ENCODE data around the gene PACSIN2. TPM values are rescaled to one million over a fixed set of nuclear protein-coding genes. Genes with fewer than 3 reads are reported as not detected.

PACSIN2 gene
- total RNA-seq, 1 donor from 2014 or later: 128 TPM

- H3K36me3 ChIP-seq: no peaks in the 10 kb centered on the region
These were observed 31.5 kb downstream of the PACSIN2 start for GRCh38 chr22:42983470-42983869.

GRCh38 chr22:42979606-42980005 lies 35.3 kb downstream of the PACSIN2 start:
- Histone ChIP-seq H3K4me3 (no peak overlapping the region), H3K9me3 (no peaks in the 10 kb centered on the region), H3K27ac (no peak overlapping the region), H3K27me3 (no peaks in the 10 kb centered on the region), H3K4me1 (peaks cover 27% of the 10 kb centered on the region), H3K36me3 (no peaks in the 10 kb centered on the region)
- TF ChIP-seq CTCF (IDR thresholded peaks at IDR 0.05): no peak
- intact Hi-C loops (cut with DNase I): loop anchor here (10.0 kb wide), 1 partner anchor 115 kb away; no protein-coding TSS in a partner anchor
- DNase-seq (no peak), ATAC-seq (no peak)

More at GRCh38 chr22:42983470-42983869, 31.5 kb downstream of the PACSIN2 start:
- no peak for TF ChIP-seq CTCF (IDR thresholded peaks at IDR 0.05)
- DNase-seq: no peak
- no peak overlapping the region for H3K4me3 ChIP-seq
- H3K4me1 ChIP-seq: peaks cover 7% of the 10 kb centered on the region
- intact Hi-C loops (cut with DNase I): loop anchor here (10.0 kb wide), 1 partner anchor 111 kb away; no protein-coding TSS in a partner anchor
- H3K27me3 ChIP-seq: no peaks in the 10 kb centered on the region
- no peak for ATAC-seq
- no peaks in the 10 kb centered on the region for H3K9me3 ChIP-seq
- H3K27ac ChIP-seq: no peak overlapping the region

GRCh38 chr22:42978453-42979103 lies 36.4 kb downstream of the PACSIN2 start:
- TF ChIP-seq CTCF (IDR thresholded peaks at IDR 0.05): no peak
- no peaks in the 10 kb centered on the region for H3K27me3 ChIP-seq
- DNase-seq (no peak), ATAC-seq (peak; percentile 71)
- H3K27ac ChIP-seq: peak overlapping the region; percentile 42
- no peaks in the 10 kb centered on the region for H3K36me3 ChIP-seq
- intact Hi-C loops (cut with DNase I): no loop called here
- H3K4me3 ChIP-seq: no peak overlapping the region
- no peaks in the 10 kb centered on the region for H3K9me3 ChIP-seq
- H3K4me1 ChIP-seq: peaks cover 38% of the 10 kb centered on the region

- no peak overlapping the region for H3K4me3 ChIP-seq
- DNase-seq (no peak), ATAC-seq (peak; percentile 76)
- intact Hi-C loops (cut with DNase I): no loop called here
- no peaks in the 10 kb centered on the region for H3K36me3 ChIP-seq
- no peak for TF ChIP-seq CTCF (IDR thresholded peaks at IDR 0.05)
- H3K27ac ChIP-seq: no peak overlapping the region
- no peaks in the 10 kb centered on the region for H3K27me3 ChIP-seq
- no peaks in the 10 kb centered on the region for H3K9me3 ChIP-seq
- peaks cover 48% of the 10 kb centered on the region for H3K4me1 ChIP-seq
These were observed 37.4 kb downstream of the PACSIN2 start for GRCh38 chr22:42977569-42977968.

GRCh38 chr22:42976217-42976933 lies 38.6 kb downstream of the PACSIN2 start:
- DNase-seq (no peak), ATAC-seq (no peak)
- no peak for TF ChIP-seq CTCF (IDR thresholded peaks at IDR 0.05)
- no peaks in the 10 kb centered on the region for H3K36me3 ChIP-seq
- no peak overlapping the region for H3K27ac ChIP-seq
- H3K4me3 ChIP-seq: no peak overlapping the region
- H3K27me3 ChIP-seq: no peaks in the 10 kb centered on the region
- intact Hi-C loops (cut with DNase I): no loop called here
- no peaks in the 10 kb centered on the region for H3K9me3 ChIP-seq
- H3K4me1 ChIP-seq: peaks cover 50% of the 10 kb centered on the region
